Stimulated activated CD8-positive, alpha-beta memory T cell treated with anti-CD3 and anti-CD28 coated beads, Interleukin-2, amount 100 ng/mL, for 1 hour (primary cell): Measurements from ENCODE around the gene NRP1.

Source experiments
- DNase-seq, 2 donors: peaks; one replicate each; pipeline ENCODE4 v3.0.0-alpha.2; 2020; ENCODE audit warnings: low read depth in 2 of 2

NRP1 gene

GRCh38 chr10:33349268-33349667, 14.8 kb upstream of the NRP1 start:
- no peak for DNase-seq

DNA sequence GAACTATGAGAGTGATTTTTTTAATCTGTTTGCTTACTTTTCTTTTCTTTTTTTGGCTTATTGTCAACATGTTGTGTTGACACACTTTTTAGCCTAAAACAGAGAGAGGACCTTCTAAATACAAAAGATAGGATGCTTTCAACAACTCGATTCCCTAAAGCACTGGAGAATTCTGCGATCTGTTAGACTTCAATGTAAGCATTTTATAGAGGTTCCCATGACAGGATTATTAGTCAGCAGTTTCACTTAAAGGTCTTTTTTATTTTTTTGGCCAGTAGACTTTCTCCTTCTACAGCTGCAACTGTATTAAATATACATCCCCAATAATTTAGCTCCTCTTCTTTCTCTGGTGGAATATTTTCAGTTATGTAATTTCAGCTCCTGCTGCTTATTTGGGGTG, 12.7 kb upstream of the NRP1 start:
- no peak for DNase-seq

GRCh38 chr10:33345236-33345635, 10.8 kb upstream of the NRP1 start:
- no peak for DNase-seq

- no peak for DNase-seq
Measured at GRCh38 chr10:33344676-33345075, 10.2 kb upstream of the NRP1 start.

GRCh38 chr10:33341637-33342036, 7.2 kb upstream of the NRP1 start:
- DNase-seq, result no peak

- no peak for DNase-seq
Measured at GRCh38 chr10:33337326-33337957, 3.0 kb upstream of the NRP1 start.

DNA sequence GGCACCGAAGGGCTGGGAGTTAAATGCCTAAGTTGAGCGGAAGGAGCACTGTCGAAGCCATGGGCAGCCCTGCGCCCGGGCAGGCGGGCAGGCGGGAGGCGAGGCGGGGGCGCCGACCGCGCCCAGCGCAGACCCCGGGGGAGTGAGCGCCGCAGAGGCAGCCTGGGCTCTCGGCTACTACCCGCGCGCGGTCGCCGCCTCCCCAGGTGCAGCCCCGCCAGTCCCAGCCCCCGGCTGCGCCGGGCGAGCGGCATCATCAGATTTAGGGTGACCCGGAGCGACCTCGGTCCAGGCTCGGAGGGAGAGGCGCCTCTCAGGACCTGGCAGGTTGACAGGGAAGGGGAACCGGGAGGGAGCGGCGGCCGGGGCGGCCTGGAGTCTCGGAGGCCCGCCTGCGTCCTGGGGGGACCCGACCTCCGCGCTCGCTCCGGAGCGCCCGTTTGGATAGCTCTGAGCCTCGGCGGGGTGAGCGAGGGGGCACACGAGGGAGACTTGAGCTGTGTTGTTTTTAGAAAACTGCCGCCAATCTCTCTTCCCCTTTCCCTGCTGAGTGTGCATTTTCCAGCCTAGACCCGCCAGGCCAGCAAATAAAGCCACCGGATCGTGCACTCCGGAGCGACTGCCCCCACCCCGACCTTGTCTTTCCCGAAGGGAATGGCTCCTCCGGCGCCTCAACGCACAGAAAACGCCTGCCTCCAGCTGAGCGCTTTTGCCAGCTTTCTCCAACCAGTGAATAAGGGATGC, 2.3 kb upstream of the NRP1 start:
- DNase-seq, result no peak

- no peak for DNase-seq
Measured at GRCh38 chr10:33335801-33336581, 1.5 kb upstream of the NRP1 start.

DNA sequence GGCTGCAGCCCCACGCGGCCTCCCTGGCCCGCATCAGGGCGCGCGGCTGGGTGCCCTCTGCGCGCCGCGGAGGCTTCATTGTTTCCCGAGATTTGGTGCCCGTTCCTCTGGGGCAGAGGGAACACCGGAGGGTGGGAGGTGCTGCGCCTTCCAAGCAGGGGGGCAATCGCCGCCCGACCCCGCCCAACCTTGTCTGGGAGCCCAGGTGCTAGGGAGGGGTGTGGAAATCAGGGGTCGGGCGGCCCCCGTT, 1.0 kb upstream of the NRP1 start:
- DNase-seq, result no peak

GRCh38 chr10:33334805-33335550, 511 bp upstream of the NRP1 start:
- no peak for DNase-seq

DNA sequence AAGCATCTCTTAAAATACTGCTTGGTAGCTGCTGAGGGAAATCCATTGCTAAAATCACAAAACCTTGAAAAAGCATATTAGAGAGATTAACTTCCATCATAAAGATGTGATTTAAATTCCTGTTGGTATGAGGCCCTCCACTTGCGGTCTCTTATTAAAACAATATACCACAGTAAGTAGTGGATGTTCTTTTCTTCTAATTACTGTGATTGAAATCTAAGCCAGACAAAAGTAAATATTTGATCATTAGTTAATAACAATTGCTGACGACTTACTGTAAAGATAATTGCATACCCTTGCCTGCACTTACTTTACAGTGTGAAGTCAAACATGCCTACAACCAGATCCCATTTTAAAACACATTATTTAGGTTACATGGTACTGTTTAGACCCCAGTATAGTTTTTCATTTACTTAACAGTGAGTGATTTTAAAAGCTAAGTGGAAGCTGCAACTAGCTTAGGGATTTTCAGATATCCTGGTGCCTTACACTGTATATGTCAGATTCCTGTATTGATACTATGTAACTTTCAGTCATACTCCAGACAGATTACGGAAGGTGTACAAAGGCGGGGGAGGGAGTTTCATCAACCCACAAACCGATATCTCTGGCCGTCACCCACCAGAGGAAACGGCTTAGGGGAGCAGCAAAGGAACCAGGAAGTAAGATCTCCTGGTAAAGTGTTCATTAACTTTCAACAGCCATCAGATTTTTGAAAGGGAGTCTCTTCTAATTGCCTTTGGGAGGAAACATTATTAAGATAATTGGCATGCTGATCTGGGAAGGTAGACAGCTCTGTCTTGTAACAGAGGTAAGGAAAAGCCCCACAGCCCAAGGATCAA, 986 bp downstream of the NRP1 start:
- no peak for DNase-seq

DNA sequence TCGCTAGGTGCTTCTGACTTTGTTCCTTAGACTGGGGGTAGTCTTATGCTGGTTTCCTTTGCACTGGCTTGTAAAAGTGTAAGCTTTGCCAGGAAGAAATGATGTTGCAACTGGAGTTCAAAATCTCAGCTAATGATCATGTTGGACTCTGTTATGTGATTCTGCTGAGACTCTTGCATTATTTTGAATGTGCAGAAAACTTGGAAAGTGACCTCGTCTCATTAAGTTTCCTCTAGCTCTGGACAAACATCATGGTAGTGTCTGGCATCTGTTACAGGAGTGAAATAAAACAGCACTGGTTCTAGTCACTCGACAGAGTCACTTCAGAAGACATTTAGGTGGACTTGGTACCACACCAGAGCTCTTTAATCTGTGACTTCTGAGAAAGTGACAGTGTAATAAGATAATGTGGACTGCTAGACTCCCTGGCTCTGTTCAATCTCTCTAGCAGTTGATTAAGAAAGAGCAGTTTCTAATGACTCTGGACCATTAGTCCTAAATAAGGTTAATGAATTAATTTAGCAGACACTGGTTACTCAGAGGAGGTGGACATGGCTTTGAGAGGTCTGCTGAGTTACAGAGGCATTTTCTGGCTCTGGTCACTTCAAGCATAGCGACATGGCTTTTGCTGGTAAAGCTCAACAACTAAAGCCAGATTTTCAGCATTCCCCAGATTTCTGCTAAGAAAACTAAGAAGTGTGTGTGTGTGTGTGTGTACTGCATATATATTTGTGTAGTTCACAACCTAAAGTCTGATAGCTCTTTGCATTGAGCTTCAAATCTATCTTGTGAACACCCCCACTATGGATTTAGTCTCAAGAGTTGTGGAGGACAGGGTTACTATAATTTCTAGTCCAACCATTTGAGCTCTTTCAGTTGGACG, 2.0 kb downstream of the NRP1 start:
- no peak for DNase-seq

DNA sequence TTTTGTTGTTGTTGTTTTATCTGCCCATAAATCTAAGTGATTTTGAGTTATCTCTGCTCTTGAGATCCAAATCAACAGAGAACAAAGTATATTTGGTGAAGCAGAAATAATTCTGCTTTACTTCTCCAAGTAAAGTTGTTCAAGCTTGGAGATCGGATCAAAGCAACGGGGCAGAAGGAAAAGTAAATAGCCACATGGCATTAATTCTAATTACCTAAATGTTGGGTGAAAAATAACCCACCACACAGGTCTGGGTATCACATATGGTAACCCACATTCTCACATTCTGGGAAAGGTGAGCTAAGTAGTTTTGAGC, 3.1 kb downstream of the NRP1 start:
- DNase-seq, result no peak

GRCh38 chr10:33330543-33331378, 3.7 kb downstream of the NRP1 start:
- DNase-seq, result peak; percentile 50 to 67

- DNase-seq, result no peak
Measured at GRCh38 chr10:33329178-33329577, 5.3 kb downstream of the NRP1 start.

DNA sequence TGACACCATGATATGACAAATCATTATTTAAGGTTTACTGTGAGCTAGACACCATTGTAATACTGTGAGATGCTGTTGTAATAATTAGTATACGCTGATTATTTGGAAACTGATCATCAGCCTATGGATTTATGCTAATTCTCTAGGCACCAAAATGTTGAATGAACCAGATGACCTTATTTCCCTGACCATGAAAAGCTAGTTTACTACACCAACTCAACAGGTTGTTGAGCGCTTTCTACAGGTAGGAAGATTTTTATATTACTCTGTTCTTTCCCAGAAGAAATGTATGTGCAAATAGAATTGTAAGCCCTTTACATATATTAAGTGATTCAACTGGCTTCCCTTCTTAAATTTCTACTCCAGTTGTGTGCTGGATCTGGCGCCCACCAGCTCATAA, 6.2 kb downstream of the NRP1 start:
- no peak for DNase-seq

DNA sequence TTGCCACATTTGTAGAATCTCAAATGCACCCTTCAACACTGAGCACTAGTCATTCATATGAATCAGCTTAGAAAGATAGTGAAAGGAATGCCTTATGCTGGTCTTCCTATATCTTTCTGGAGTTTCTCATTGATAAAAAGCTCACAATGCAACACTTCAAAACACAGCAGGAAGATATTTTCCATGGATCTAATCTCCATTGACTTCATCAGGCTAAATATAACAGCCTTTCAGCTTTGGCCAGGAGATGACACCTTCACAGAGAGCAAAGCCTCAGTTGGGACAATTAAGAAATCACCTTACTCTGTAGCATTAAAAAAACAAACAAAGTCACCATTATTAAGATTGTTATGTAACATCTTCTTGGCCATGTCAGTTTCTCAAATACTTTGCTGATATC, 6.7 kb downstream of the NRP1 start:
- no peak for DNase-seq

GRCh38 chr10:33326933-33327332, 7.5 kb downstream of the NRP1 start:
- no peak for DNase-seq

DNA sequence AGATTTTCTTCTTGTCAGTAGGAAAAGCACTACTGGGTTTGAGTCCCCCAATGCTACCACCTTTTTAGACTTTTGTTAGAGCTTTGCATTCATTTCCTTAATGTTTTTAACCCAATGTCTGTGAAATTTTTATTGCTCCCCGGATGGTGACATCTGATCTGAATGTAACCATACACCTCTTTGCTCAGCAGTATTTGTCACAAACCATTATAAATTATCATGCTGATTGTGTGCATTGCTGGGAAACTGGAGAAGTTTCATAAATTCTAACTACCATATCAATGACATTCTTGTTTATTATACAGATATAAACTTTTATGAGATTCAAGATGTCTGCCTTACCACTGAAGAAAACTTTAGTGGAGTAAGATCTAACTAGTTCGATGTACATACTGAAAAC, 8.5 kb downstream of the NRP1 start:
- DNase-seq, result no peak

DNA sequence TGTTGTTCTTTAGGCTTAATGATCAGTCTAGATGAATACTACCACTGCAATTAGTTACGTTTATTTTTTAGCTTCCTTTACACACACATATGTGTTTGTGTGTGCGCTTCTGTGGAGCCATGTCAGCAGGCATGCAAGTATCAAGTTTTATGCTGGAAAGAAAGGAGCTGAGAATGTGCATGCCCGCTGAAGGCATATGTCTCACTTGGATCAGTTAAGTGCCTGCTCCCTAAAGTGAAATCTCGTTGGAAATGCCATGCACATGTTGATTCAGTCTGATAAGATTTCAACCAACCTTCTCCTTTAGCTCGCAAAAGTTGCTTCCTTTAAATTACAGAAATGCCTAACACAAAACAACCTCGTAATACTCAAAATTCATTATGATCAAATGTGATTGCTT, 10.7 kb downstream of the NRP1 start:
- DNase-seq, result no peak
